Kidney (tissue), 14 donors: ENCODE results near the gene C1orf198. TPM values are rescaled to one million over a fixed set of nuclear protein-coding genes. Genes with fewer than 3 reads are reported as not detected.

ENCODE experiments used
- DNase-seq, 5 donors: peaks; one replicate each; pipeline ENCODE4 v3.0.0-alpha.2; 2013 to 2020
- FAIRE-seq: peaks from 2 replicates; lab custom pipeline; 2012; peaks lifted over from hg19 to GRCh38; lab: Jason Lieb, UNC
- H3K27ac ChIP-seq, 2 donors: one replicate each; pipeline ENCODE4 v1.7.0; 2013; ENCODE audit warnings: low read depth in 2 of 2, low read length in 2 of 2, inconsistent platforms in 1 of 2
- H3K27me3 ChIP-seq: one replicate; pipeline ENCODE4 v1.7.1; 2013; ENCODE audit warnings: low read length, inconsistent platforms; ENCODE audit not compliant: control insufficient read depth, insufficient read depth
- H3K36me3 ChIP-seq, 3 donors: one replicate each; pipeline versions ENCODE4 v1.7.0 to v1.7.1; 2013; ENCODE audit warnings: low read length in 3 of 3, control low read depth in 1 of 3, inconsistent platforms in 1 of 3; ENCODE audit not compliant: insufficient read depth in 3 of 3, control insufficient read depth in 2 of 3
- H3K4me1 ChIP-seq, 3 donors: one replicate each; pipeline versions ENCODE4 v1.7.0 to v1.7.1; 2013; ENCODE audit warnings: low read length in 3 of 3, inconsistent platforms in 1 of 3, low read depth in 1 of 3; ENCODE audit not compliant: control insufficient read depth in 2 of 3, insufficient read depth in 2 of 3
- H3K4me3 ChIP-seq, 3 donors: one replicate each; pipeline versions ENCODE4 v1.7.0 to v1.8.1; 2013; ENCODE audit warnings: low read length in 3 of 3, control low read depth in 1 of 3, inconsistent platforms in 1 of 3
- H3K9ac ChIP-seq, 3 donors: one replicate each; pipeline versions ENCODE4 v1.7.0 to v1.7.1; 2013; ENCODE audit warnings: low read length in 3 of 3, control low read depth in 1 of 3, inconsistent platforms in 1 of 3
- H3K9me3 ChIP-seq, 3 donors: one replicate each; pipeline versions ENCODE4 v1.7.0 to v1.7.1; 2013; ENCODE audit warnings: low read length in 3 of 3, control low read depth in 1 of 3, inconsistent platforms in 1 of 3; ENCODE audit not compliant: control insufficient read depth in 2 of 3, insufficient read depth in 1 of 3
- CTCF ChIP-seq: IDR thresholded peaks from 3 replicates; pipeline ENCODE4 v1.5.1; 2012; ENCODE audit warnings: mild to moderate bottlenecking, moderate library complexity, borderline replicate concordance; ENCODE audit not compliant: insufficient read depth; ENCODE audit errors: extremely low read depth
- intact Hi-C: fragments of 100-400 bp; cut with DNase I; formaldehyde crosslinking; loops from one replicate; pipeline ENCODE4 v1.11.1; 2022
- polyA plus RNA-seq: library from polyadenylated mRNA; stranded (reverse); fragments of 350-450 nt; fragmentation: Illumina TruSeq; extraction: RNeasy Lipid Tissue Mini Kit (QIAGEN cat#74804); gene quantifications from one replicate; pipeline ENCODE4 v1.2.3, GENCODE V29; 2014; ENCODE audit warnings: low read depth, low replicate concordance; ENCODE audit not compliant: insufficient read depth
- total RNA-seq: library from RNA; stranded (reverse); fragmentation: NEBNext Ultra II Directional; extraction: Animal tissue kit (Norgen Biotek cat#: 25700); gene quantifications from one replicate; pipeline ENCODE4 v1.2.1, GENCODE V29; 2021
- donor health status: control.
- donor health status: control.
- donor health status: control.
- donor health status: control.
- donor health status: control.
- donor health status: DM: yes; HTN: yes; CAD: no.
- donor health status: Normal renal cell carcinoma (clear cell type).

The C1orf198 gene
- total and polyA plus RNA-seq, 2 donors from 2014 or later: 15.4 to 45.3 TPM

- no peak for FAIRE-seq
- H3K27me3 ChIP-seq: no peaks in the 10 kb centered on the region
Observed at GRCh38 chr1:230895452-230895851, 27.1 kb upstream of the C1orf198 start.

GRCh38 chr1:230894664-230895063 is 26.3 kb upstream of the C1orf198 start:
- TF ChIP-seq CTCF: no peak

More at GRCh38 chr1:230895452-230895851, 27.1 kb upstream of the C1orf198 start:
- no peak overlapping the region for H3K4me3 ChIP-seq
- no peak overlapping the region for H3K27ac ChIP-seq
- no peak for TF ChIP-seq CTCF
- no peaks in the 10 kb centered on the region for H3K4me1 ChIP-seq
- intact Hi-C loops: no loop called here
- H3K36me3 ChIP-seq: no peaks in the 10 kb centered on the region
- DNase-seq: no peak
- H3K9me3 ChIP-seq: no peaks in the 10 kb centered on the region
- no peak overlapping the region for H3K9ac ChIP-seq

GRCh38 chr1:230894032-230894431 is 25.7 kb upstream of the C1orf198 start:
- no peak for TF ChIP-seq CTCF
- Histone ChIP-seq H3K9ac (no peak overlapping the region), H3K9me3 (no peaks in the 10 kb centered on the region), H3K36me3 (no peaks in the 10 kb centered on the region), H3K4me3 (no peak overlapping the region), H3K27ac (no peak overlapping the region), H3K27me3 (no peaks in the 10 kb centered on the region), H3K4me1 (no peaks in the 10 kb centered on the region)
- intact Hi-C loops: no loop called here
- no peak for FAIRE-seq
- no peak for DNase-seq

More at GRCh38 chr1:230894664-230895063, 26.3 kb upstream of the C1orf198 start:
- Histone ChIP-seq H3K27me3 (no peaks in the 10 kb centered on the region), H3K4me3 (no peak overlapping the region), H3K9ac (no peak overlapping the region), H3K9me3 (no peaks in the 10 kb centered on the region), H3K27ac (no peak overlapping the region), H3K36me3 (no peaks in the 10 kb centered on the region), H3K4me1 (no peaks in the 10 kb centered on the region)
- intact Hi-C loops: no loop called here
- no peak for DNase-seq
- FAIRE-seq: no peak

GRCh38 chr1:230892018-230892491 is 23.7 kb upstream of the C1orf198 start:
- Histone ChIP-seq H3K27ac (no peak overlapping the region), H3K9ac (no peak overlapping the region), H3K27me3 (no peaks in the 10 kb centered on the region), H3K4me1 (no peaks in the 10 kb centered on the region), H3K36me3 (no peaks in the 10 kb centered on the region), H3K4me3 (no peak overlapping the region), H3K9me3 (no peaks in the 10 kb centered on the region)
- intact Hi-C loops: no loop called here
- DNase-seq: no peak
- FAIRE-seq: no peak
- TF ChIP-seq CTCF: no peak
